ENCODE results near the gene GTSE1.

GTSE1 gene

DNA sequence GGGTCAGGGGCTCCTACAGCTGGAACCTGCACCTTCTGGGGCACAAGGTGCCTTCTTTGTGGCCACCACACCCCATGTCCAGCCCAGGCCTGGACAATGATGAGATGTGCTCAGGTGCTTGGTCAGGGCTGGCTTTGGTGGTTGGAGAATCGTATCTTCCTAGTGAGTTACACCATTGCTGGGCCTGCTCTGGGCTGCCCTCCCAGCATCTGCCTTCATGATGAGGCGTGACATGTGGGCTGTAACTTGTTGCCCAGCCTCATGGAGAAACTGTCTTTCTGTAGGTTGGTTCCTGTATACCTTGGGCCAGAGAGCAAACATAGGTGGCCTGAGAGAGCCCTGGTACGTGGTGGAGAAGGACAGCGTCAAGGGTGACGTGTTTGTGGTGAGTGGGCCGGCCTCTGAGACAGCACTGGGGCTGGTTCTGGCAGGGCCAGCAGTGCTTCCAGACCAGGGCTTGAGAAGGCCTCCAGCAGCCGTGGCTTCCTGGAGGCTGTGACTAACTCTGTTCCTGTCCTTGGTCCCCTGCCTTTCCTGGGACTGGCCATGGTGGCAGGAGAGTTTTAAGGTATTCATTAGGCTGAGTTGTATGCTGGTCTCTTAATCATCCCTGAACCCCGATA is 56.9 kb downstream of the GTSE1 start:
- H3K36me3 ChIP-seq (ENCODE audit: control insufficient read depth, insufficient read depth, low read length), result peaks cover 7% of the 10 kb centered on the region

DNA sequence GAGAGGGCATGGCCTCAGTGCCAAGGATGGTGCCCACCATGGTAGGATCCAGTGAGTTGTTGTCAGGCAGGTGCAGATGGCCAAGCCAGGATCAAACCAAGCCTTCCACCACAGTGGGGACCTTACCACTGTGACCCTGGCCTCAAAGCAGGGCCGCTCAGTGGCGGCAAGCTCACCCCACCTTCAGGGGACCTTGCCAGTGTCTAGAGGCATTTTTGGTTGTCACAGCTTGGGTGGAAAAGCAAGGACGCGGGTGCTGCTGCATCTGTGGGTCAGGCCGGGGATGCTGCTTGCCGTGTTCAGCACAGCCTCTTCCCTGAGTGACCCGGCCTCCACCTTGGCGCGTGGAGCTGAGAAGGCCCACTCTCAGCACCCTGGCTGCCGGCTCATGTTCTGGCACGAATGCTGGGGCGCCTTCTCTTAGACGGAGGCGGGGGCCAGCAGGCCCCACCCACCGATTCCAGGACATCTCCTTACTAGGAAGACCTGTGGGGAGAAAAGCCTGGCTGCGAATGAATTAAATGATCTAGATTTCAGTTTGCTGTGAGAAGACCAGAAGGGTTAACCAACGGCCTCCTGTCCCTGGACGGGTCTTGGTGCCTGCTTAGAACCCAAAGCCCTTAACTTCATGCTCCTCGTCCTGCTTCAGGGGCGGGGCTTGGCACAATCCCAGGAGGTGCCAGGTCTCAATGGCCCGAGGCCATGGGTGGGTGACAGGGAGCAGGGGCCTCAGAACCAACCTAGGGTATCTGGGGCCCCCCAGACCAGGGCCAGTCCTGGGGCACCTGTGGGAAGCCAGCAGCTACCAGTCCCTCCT is 57.7 kb downstream of the GTSE1 start:
- H3K4me1 ChIP-seq (ENCODE audit: control insufficient read depth, insufficient read depth, low read length), result no peaks in the 10 kb centered on the region

More for the DNA sequence above, 56.9 kb downstream of the GTSE1 start:
- Histone ChIP-seq H3K9ac (ENCODE audit: low read length) (no peak overlapping the region), H3K9me3 (ENCODE audit: control insufficient read depth, low read length) (no peaks in the 10 kb centered on the region), H3K4me1 (ENCODE audit: control insufficient read depth, insufficient read depth, low read length) (no peaks in the 10 kb centered on the region), H3K4me3 (ENCODE audit: low read length) (no peak overlapping the region), H3K27me3 (ENCODE audit: control insufficient read depth, insufficient read depth, low read length) (no peaks in the 10 kb centered on the region)

DNA sequence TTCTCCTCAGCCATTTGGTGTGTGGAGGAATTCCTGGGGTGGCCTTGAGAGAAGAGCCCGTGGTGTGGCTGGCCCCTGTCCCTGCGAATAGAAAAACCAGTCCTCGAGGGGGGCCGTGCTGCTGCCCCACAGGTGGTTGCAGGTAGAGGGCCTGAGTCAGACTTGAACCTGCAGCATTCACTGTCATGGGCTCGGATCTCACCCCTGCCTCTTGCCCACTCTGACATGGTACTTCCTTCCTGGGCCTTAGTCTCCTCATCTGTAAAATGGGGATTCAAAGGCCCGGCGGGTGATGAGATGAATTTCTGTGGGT is 58.3 kb downstream of the GTSE1 start:
- H3K36me3 ChIP-seq (ENCODE audit: control insufficient read depth, insufficient read depth, low read length), result peaks cover 7% of the 10 kb centered on the region
- H3K27me3 ChIP-seq (ENCODE audit: control insufficient read depth, insufficient read depth, low read length), result no peaks in the 10 kb centered on the region

More for the DNA sequence above, 57.7 kb downstream of the GTSE1 start:
- Histone ChIP-seq H3K9me3 (ENCODE audit: control insufficient read depth, low read length) (no peaks in the 10 kb centered on the region), H3K4me3 (ENCODE audit: low read length) (no peak overlapping the region), H3K27me3 (ENCODE audit: control insufficient read depth, insufficient read depth, low read length) (no peaks in the 10 kb centered on the region), H3K9ac (ENCODE audit: low read length) (no peak overlapping the region), H3K36me3 (ENCODE audit: control insufficient read depth, insufficient read depth, low read length) (peaks cover 7% of the 10 kb centered on the region)

DNA sequence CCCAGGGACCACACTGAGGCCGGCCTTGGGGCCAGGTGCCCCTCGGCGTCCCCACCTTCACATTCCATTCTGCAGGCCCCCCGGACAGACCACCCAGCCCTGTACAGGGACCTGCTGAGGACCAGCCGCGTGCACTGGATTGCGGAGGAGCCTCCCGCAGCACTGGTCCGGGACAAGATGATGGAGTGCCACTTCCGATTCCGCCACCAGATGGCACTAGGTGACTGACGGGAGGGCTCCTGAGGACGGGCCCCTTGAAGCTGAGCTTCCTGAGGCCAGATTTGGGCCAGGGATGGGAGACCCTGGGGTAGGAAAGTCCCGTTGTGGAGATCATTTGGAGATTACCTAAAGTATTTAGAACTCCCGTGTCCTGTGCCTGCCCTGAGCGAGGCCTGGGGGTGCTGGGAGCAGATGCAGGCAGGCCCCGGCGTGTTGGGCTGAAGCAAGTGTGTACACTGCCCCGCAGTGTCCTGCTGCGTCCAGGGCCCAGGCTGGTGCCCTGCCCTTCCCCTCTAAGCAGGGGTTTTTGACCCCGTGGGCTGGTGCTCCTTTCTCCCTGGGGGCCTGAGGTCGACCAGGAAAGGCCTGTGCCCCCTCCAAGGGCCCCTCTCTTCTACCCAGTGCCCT is 58.8 kb downstream of the GTSE1 start:
- Histone ChIP-seq H3K4me1 (ENCODE audit: control insufficient read depth, insufficient read depth, low read length) (no peaks in the 10 kb centered on the region), H3K4me3 (ENCODE audit: low read length) (no peak overlapping the region), H3K9me3 (ENCODE audit: control insufficient read depth, low read length) (no peaks in the 10 kb centered on the region), H3K36me3 (ENCODE audit: control insufficient read depth, insufficient read depth, low read length) (peaks cover 7% of the 10 kb centered on the region), H3K9ac (ENCODE audit: low read length) (no peak overlapping the region), H3K27me3 (ENCODE audit: control insufficient read depth, insufficient read depth, low read length) (no peaks in the 10 kb centered on the region)

More for the DNA sequence above, 58.3 kb downstream of the GTSE1 start:
- Histone ChIP-seq H3K4me3 (ENCODE audit: low read length) (no peak overlapping the region), H3K9me3 (ENCODE audit: control insufficient read depth, low read length) (no peaks in the 10 kb centered on the region), H3K9ac (ENCODE audit: low read length) (no peak overlapping the region), H3K4me1 (ENCODE audit: control insufficient read depth, insufficient read depth, low read length) (no peaks in the 10 kb centered on the region)

DNA sequence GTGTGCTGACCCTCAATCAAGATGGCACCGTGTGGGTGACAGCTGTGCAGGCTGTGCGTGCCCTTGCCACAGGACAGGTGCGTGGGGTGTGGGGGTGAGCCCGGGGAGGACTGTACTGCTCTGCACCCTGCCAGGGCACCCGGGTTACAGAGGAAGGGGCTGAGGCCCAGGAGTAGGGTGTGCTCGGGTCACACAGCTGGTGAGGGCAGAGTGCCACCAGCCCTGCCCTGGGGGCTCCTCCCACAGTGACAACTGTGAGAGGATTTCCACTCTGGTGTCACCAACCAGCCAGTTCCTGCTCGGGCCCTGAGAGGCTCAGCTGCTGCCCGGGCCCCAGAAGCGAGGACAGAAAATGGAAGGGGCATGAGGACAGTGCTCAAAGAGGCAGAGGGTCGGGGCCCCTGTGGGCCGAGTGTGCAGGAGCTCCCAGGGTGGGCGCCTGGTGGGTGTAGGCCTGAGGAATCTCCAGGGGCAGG is 59.4 kb downstream of the GTSE1 start:
- Histone ChIP-seq H3K9me3 (ENCODE audit: control insufficient read depth, low read length) (no peaks in the 10 kb centered on the region), H3K36me3 (ENCODE audit: control insufficient read depth, insufficient read depth, low read length) (peaks cover 7% of the 10 kb centered on the region), H3K27me3 (ENCODE audit: control insufficient read depth, insufficient read depth, low read length) (no peaks in the 10 kb centered on the region), H3K4me3 (ENCODE audit: low read length) (no peak overlapping the region), H3K9ac (ENCODE audit: low read length) (no peak overlapping the region), H3K4me1 (ENCODE audit: control insufficient read depth, insufficient read depth, low read length) (no peaks in the 10 kb centered on the region)

DNA sequence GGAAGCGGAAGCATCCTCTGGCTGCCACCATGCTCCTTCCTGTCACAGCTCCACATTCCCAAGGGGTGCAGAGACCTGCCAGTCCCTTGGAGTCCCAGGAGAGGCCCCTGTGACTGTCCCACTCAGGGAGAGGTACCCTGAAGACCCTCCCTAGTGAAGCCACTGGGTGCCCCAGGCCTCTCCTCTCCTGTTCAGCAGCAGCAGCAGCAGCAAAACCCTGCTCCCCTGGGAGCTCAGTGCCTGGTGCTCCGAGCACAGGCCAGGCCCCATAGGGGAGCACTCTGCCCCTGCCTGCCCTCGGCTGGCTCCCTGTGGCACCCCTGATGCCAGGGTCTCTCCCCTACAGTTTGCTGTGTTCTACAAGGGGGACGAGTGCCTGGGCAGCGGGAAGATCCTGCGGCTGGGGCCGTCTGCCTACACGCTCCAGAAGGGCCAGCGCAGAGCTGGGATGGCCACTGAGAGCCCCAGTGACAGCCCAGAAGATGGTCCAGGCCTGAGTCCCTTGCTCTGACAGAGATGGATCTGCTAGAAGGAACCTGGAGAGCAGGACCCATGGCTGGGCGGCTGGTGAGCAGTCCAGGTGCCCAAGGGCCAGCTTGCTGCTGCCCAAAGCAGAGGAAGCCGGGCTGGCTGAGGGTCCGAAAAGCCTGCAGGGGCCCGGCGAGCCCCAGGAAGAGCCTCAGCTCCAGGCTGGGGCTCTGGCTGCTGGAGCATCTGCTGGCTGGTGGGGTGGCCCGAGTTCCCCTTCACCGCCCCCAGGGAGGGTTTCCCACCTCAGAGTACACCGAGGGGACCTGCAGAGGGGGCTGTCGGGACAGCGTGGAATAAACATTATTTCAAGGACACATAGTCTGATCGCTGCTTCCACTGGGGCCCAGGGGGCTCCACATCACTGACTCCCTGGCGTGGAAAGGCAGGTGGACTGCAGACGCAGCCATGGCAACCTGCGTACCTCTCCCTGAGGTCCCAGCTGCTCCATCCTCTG is 60.1 kb downstream of the GTSE1 start:
- Histone ChIP-seq H3K36me3 (ENCODE audit: control insufficient read depth, insufficient read depth, low read length) (peaks cover 7% of the 10 kb centered on the region), H3K9me3 (ENCODE audit: control insufficient read depth, low read length) (no peaks in the 10 kb centered on the region), H3K9ac (ENCODE audit: low read length) (no peak overlapping the region), H3K4me3 (ENCODE audit: low read length) (no peak overlapping the region), H3K27me3 (ENCODE audit: control insufficient read depth, insufficient read depth, low read length) (no peaks in the 10 kb centered on the region), H3K4me1 (ENCODE audit: control insufficient read depth, insufficient read depth, low read length) (no peaks in the 10 kb centered on the region)

DNA sequence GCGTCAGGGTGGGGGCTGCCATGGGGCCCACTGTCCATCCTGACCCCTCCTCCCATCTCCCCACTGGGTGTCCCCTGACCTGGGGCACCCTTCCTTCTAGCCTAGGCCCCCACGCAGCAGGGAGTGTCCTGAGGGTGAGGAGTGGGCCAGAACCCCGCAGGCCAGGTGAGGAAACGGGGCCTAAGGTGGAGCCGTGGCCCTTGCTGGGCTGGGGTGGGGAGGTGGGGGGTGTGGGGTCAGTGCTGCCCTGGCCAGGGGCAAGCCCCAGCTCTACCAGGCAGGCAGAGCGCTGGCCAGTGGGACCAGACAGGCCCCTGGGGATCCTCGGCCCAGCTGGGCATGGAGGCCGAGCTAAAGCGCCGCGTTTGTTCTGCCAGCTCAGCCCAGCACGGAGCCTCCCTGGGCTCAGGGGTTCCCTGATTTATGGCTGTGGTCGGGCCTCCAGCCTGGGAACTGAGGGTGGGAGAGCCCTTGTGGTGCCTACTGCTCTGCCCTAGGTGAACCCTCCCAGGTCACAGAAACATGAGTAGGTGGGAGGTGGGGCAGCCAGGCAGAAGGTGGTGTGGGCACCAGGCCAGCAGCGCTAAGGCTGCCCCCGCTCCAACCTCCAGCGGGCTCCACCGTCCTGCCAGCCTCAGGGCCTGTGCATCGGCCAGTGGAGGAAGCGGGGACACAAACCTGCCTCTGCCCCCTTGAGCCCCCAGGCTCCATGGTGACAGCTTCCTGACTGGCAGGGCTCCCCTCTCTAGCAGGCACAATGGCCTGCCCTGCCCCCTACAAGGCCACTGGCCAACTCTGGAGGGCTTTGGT is 61.2 kb downstream of the GTSE1 start:
- Histone ChIP-seq H3K9ac (ENCODE audit: low read length) (no peak overlapping the region), H3K4me1 (ENCODE audit: control insufficient read depth, insufficient read depth, low read length) (no peaks in the 10 kb centered on the region), H3K36me3 (ENCODE audit: control insufficient read depth, insufficient read depth, low read length) (peaks cover 7% of the 10 kb centered on the region), H3K9me3 (ENCODE audit: control insufficient read depth, low read length) (no peaks in the 10 kb centered on the region), H3K27me3 (ENCODE audit: control insufficient read depth, insufficient read depth, low read length) (no peaks in the 10 kb centered on the region), H3K4me3 (ENCODE audit: low read length) (no peak overlapping the region)

DNA sequence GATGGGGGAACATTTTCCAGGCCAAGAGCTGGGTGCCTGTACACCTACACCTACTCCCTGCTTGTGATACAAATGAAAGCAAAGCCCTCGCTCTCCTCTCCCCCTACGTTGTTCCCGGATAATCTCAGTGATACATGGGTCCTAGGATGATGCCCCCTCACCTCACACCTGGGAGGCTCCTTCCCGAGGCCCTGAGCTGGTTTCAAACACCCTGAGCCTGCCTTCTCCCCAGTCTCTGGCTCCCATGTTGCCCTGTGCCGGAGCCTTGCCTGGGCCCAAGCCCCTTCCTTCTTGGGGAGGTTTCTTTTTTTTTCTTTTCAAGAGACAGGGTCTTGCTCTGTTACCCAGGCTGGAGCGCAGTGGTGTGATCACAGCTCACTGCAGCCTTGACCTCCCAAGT is 62.1 kb downstream of the GTSE1 start:
- H3K9me3 ChIP-seq (ENCODE audit: control insufficient read depth, low read length), result no peaks in the 10 kb centered on the region
- H3K27me3 ChIP-seq (ENCODE audit: control insufficient read depth, insufficient read depth, low read length), result no peaks in the 10 kb centered on the region
- no peak overlapping the region for H3K9ac ChIP-seq (ENCODE audit: low read length)
- H3K36me3 ChIP-seq (ENCODE audit: control insufficient read depth, insufficient read depth, low read length), result no peaks in the 10 kb centered on the region
- no peak overlapping the region for H3K4me3 ChIP-seq (ENCODE audit: low read length)
- H3K4me1 ChIP-seq (ENCODE audit: control insufficient read depth, insufficient read depth, low read length), result no peaks in the 10 kb centered on the region

DNA sequence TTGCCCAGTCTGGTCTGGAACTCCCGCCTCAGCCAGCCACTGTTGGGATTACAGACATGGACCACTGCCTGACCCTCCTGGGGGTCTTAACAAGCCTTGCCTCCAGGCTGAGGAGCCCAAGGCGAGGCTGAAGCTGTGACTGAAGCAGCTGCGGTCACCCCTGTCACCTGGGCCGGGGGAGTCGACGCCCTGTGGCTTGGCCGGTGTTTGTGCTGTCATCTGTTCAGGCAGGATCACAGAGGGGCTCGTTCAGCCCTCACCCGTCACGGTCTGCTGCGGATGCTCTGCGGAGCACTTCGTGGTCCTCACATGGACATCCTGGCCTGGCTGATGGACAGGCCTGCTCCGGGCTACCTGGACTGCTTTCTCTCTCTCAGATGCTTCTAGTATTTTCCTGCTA is 62.7 kb downstream of the GTSE1 start:
- H3K4me1 ChIP-seq (ENCODE audit: control insufficient read depth, insufficient read depth, low read length), result no peaks in the 10 kb centered on the region
- no peaks in the 10 kb centered on the region for H3K36me3 ChIP-seq (ENCODE audit: control insufficient read depth, insufficient read depth, low read length)
- no peaks in the 10 kb centered on the region for H3K9me3 ChIP-seq (ENCODE audit: control insufficient read depth, low read length)
- H3K9ac ChIP-seq (ENCODE audit: low read length), result no peak overlapping the region
- H3K27me3 ChIP-seq (ENCODE audit: control insufficient read depth, insufficient read depth, low read length), result no peaks in the 10 kb centered on the region
- no peak overlapping the region for H3K4me3 ChIP-seq (ENCODE audit: low read length)

DNA sequence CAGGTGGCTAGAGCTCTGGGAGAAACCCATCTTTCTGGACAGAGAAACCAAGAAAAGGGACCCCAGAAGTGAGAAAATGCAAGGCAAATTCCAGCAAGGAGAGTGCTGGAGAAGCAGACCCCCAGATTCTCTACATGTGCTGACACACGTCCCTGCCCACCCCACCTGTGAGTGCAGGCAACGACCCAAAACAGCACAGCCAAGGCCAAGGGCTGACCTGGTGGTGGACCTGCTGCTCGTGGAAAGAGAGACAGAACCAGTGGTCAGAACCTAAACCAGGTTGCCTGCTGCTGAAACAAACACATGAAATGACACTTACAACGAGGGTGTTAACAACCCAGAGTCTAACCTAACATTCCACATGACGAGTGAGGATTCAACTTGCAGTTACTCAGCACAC is 63.4 kb downstream of the GTSE1 start:
- Histone ChIP-seq H3K9me3 (ENCODE audit: control insufficient read depth, low read length) (no peaks in the 10 kb centered on the region), H3K36me3 (ENCODE audit: control insufficient read depth, insufficient read depth, low read length) (peaks cover under 1% of the 10 kb centered on the region), H3K4me3 (ENCODE audit: low read length) (no peak overlapping the region), H3K9ac (ENCODE audit: low read length) (no peak overlapping the region), H3K27me3 (ENCODE audit: control insufficient read depth, insufficient read depth, low read length) (no peaks in the 10 kb centered on the region), H3K4me1 (ENCODE audit: control insufficient read depth, insufficient read depth, low read length) (no peaks in the 10 kb centered on the region)

DNA sequence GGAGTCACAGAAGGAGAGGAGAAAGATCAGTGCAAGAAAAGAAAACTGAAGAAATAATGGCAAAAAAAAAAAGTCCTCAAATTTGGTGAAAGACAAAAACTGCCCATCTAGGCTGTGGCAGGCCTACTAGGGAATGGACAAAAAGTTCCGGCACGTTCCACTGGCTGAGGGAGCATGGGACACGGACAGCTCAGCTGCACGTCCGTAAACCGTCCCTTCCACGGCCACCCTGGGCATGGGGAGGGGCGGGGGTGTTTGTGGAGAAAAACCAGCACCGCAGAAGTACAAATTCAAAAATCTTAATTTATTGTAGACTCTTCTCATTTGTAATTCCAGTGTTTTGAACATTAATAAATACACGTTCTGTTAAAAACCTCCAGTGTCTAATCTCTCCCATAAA is 64.2 kb downstream of the GTSE1 start:
- H3K4me3 ChIP-seq (ENCODE audit: low read length), result no peak overlapping the region
- H3K36me3 ChIP-seq (ENCODE audit: control insufficient read depth, insufficient read depth, low read length), result peaks cover 3% of the 10 kb centered on the region
- no peak overlapping the region for H3K9ac ChIP-seq (ENCODE audit: low read length)
- H3K27me3 ChIP-seq (ENCODE audit: control insufficient read depth, insufficient read depth, low read length), result no peaks in the 10 kb centered on the region
- no peaks in the 10 kb centered on the region for H3K9me3 ChIP-seq (ENCODE audit: control insufficient read depth, low read length)
- no peaks in the 10 kb centered on the region for H3K4me1 ChIP-seq (ENCODE audit: control insufficient read depth, insufficient read depth, low read length)

All from mucosa of stomach (tissue), 1 donor.